OCI-LY3 (cell line): ENCODE results near the gene RUNX3.

Experiments used
- H2AFZ ChIP-seq: fragments of 200-600, 300-600 bp; shearing (Covaris generic); 2 replicates; pipeline ENCODE4 v1.6.0; 2014; ENCODE audit warnings: antibody characterized with exemption, low read depth, low read length
- H3K27ac ChIP-seq: fragments of 200-600, 300-600 bp; sonication (generic); 2 replicates; pipeline ENCODE4 v1.5.1; 2014; ENCODE audit warnings: mild to moderate bottlenecking, low read length, moderate library complexity, mixed read lengths
- H3K27me3 ChIP-seq: fragments of 200-600, 300-600 bp; sonication (generic); 2 replicates; pipeline ENCODE4 v1.6.1; 2014; ENCODE audit warnings: low read depth, low read length, mixed read lengths
- H3K36me3 ChIP-seq: fragments of 200-600, 300-600 bp; sonication (generic); replicated peaks from 2 replicates; pipeline ENCODE3; 2014; ENCODE audit warnings: low read depth, low read length, mixed read lengths
- H3K4me1 ChIP-seq: fragments of 300-600, 200-600 bp; sonication (generic); 2 replicates; pipeline ENCODE4 v1.6.1; 2014; ENCODE audit warnings: low read length, mixed read lengths
- H3K4me2 ChIP-seq: fragments of 200-600, 300-600 bp; sonication (generic); 2 replicates; pipeline ENCODE4 v1.6.1; 2014; ENCODE audit warnings: low read length, mixed read lengths
- H3K4me3 ChIP-seq: fragments of 300-600, 200-600 bp; sonication (generic); 2 replicates; pipeline ENCODE4 v1.5.1; 2014; ENCODE audit warnings: antibody characterized with exemption, mild to moderate bottlenecking, low read length, moderate library complexity
- H3K79me2 ChIP-seq: fragments of 300-600, 200-600 bp; shearing (Covaris generic); 2 replicates; pipeline ENCODE4 v1.6.1; 2014; ENCODE audit warnings: mild to moderate bottlenecking, low read length, mixed read lengths
- H3K9ac ChIP-seq: fragments of 300-600, 200-600 bp; shearing (Covaris generic); 2 replicates; pipeline ENCODE4 v1.6.0; 2014; ENCODE audit warnings: mild to moderate bottlenecking, low read length, moderate library complexity
- H3K9me3 ChIP-seq: fragments of 200-600, 300-600 bp; shearing (Covaris generic); 2 replicates; pipeline ENCODE4 v1.6.1; 2014; ENCODE audit warnings: low read length, mixed read lengths; ENCODE audit not compliant: insufficient read depth
- H4K20me1 ChIP-seq: fragments of 200-600, 300-600 bp; sonication (generic); 2 replicates; pipeline ENCODE4 v1.6.1; 2016; ENCODE audit warnings: low read length, mixed read lengths; ENCODE audit not compliant: insufficient read depth
- EZH2phosphoT487 ChIP-seq: fragments of 200-600 bp; shearing (Covaris generic); IDR thresholded peaks from 2 replicates; pipeline ENCODE4 v1.6.1; 2018; ENCODE audit warnings: antibody characterized with exemption, mixed run types, low read depth
- TF ChIP-seq, protein P1 (sequence below): fragments of 200-600, 300-600 bp; sonication (generic); IDR thresholded peaks from 2 replicates; pipeline ENCODE4 v1.5.1; 2014; ENCODE audit warnings: antibody characterized with exemption, low read length, low read depth

Gene RUNX3

DNA sequence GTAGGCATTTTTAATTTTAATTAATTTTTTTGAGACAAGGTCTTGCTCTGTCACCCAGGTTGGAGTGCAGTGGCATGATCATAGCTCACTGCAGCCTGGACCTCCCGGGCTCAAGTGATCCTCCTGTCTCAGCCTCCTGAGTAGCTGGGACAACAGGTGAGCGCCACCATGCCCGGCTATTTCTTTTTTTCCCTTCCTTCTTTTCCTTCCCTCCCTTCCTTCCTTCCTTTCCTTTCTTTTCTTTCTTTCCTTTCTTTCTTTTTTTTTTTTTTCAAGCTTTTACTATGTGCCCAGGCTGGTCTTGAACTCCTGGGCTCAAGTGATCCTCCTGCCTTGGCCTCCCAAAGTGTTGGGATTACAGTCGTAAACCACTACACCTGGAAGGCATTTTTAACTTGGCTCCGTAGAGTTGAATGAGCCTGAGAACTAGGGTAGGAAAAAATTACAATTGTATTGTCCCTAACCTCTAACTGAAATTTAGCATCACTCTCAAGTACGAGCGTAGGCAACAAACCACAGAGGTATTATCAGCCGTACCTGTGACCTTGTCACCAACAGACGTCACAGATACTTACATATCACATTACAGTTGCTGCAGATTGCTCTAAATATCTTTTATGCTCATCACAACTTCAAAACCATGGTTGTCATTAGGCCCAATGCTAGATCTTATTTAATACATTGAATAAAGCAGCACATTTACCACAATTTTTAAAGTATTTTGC lies 8.0 kb downstream of the RUNX3 start:
- Histone ChIP-seq H4K20me1 (peaks cover 67% of the 10 kb centered on the region), H3K27me3 (no peaks in the 10 kb centered on the region), H3K4me3 (peak overlapping the region; percentile 64; the same call in 1 of the 2 replicates), H3K79me2 (peaks cover 85% of the 10 kb centered on the region), H3K9ac (peak overlapping the region; percentile 51; the same call in 1 of the 2 replicates), H3K4me2 (peak overlapping the region; percentile 77), H3K27ac (peak overlapping the region; percentile 88), H3K4me1 (peaks cover 75% of the 10 kb centered on the region), H3K9me3 (no peaks in the 10 kb centered on the region), H2AFZ (no peak overlapping the region), H3K36me3 (peaks cover 60% of the 10 kb centered on the region)
- no peak for TF ChIP-seq EZH2phosphoT487
- TF ChIP-seq, protein P1, sequence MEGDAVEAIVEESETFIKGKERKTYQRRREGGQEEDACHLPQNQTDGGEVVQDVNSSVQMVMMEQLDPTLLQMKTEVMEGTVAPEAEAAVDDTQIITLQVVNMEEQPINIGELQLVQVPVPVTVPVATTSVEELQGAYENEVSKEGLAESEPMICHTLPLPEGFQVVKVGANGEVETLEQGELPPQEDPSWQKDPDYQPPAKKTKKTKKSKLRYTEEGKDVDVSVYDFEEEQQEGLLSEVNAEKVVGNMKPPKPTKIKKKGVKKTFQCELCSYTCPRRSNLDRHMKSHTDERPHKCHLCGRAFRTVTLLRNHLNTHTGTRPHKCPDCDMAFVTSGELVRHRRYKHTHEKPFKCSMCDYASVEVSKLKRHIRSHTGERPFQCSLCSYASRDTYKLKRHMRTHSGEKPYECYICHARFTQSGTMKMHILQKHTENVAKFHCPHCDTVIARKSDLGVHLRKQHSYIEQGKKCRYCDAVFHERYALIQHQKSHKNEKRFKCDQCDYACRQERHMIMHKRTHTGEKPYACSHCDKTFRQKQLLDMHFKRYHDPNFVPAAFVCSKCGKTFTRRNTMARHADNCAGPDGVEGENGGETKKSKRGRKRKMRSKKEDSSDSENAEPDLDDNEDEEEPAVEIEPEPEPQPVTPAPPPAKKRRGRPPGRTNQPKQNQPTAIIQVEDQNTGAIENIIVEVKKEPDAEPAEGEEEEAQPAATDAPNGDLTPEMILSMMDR: no peak

DNA sequence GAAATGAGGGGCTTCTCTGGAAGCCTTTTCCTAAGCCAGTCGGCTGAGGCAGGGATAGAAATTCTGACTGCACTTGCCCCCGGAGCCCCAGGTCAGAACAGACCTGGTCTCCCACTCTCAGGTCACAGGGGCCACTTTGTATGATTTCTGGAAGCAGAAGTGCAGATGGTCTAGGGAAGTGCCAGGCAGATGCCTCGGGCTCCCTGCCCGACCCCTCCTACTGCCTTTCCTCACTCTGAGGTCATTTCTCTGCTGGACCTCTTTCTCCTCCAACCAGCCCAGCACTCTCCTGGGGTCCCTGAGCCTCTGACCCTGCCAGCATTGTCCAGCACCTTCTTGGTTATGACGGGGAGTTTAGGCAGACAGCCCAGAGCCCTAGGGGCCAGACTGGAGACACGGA lies 8.7 kb downstream of the RUNX3 start:
- H3K27ac ChIP-seq: peak overlapping the region; percentile 88
- H3K4me2 ChIP-seq: peak overlapping the region; percentile 77
- H3K4me1 ChIP-seq: peaks cover 68% of the 10 kb centered on the region
- H4K20me1 ChIP-seq: peaks cover 66% of the 10 kb centered on the region
- no peaks in the 10 kb centered on the region for H3K27me3 ChIP-seq
- peak overlapping the region; percentile 64 for H3K4me3 ChIP-seq
- no peak for TF ChIP-seq EZH2phosphoT487
- TF ChIP-seq, protein P1: no peak
- peak overlapping the region; percentile 51; the same call in 1 of the 2 replicates for H3K9ac ChIP-seq
- peaks cover 78% of the 10 kb centered on the region for H3K79me2 ChIP-seq
- H3K36me3 ChIP-seq: peaks cover 56% of the 10 kb centered on the region
- H3K9me3 ChIP-seq: no peaks in the 10 kb centered on the region
- no peak overlapping the region for H2AFZ ChIP-seq

DNA sequence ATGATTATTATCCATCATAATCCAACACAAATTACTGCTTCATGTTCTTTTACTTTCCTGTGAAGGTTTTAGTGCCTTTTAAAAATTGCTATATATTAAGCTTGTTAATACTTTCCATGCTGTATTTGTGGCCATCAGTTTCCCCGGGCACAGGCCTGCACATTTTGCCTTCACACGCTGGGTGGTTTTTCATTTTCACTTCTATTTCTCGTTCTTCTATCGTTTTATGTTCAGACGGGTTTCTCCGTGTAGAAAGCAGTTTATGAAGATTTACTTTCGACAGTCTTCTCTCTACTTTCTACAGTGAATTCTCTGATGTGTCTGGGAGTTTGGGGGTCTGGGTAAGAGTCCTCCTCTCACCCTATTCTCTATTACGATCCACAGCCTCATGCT lies 9.5 kb downstream of the RUNX3 start:
- peak overlapping the region; percentile 64 for H3K4me3 ChIP-seq
- TF ChIP-seq, protein P1: no peak
- TF ChIP-seq EZH2phosphoT487: no peak
- H3K36me3 ChIP-seq: peaks cover 48% of the 10 kb centered on the region
- no peak overlapping the region for H2AFZ ChIP-seq
- no peaks in the 10 kb centered on the region for H3K27me3 ChIP-seq
- H3K4me2 ChIP-seq: peak overlapping the region; percentile 77
- H3K27ac ChIP-seq: peak overlapping the region; percentile 88
- H3K4me1 ChIP-seq: peaks cover 59% of the 10 kb centered on the region
- H4K20me1 ChIP-seq: peaks cover 59% of the 10 kb centered on the region
- H3K9ac ChIP-seq: peak overlapping the region; percentile 51; the same call in 1 of the 2 replicates
- peaks cover 70% of the 10 kb centered on the region for H3K79me2 ChIP-seq
- no peaks in the 10 kb centered on the region for H3K9me3 ChIP-seq

DNA sequence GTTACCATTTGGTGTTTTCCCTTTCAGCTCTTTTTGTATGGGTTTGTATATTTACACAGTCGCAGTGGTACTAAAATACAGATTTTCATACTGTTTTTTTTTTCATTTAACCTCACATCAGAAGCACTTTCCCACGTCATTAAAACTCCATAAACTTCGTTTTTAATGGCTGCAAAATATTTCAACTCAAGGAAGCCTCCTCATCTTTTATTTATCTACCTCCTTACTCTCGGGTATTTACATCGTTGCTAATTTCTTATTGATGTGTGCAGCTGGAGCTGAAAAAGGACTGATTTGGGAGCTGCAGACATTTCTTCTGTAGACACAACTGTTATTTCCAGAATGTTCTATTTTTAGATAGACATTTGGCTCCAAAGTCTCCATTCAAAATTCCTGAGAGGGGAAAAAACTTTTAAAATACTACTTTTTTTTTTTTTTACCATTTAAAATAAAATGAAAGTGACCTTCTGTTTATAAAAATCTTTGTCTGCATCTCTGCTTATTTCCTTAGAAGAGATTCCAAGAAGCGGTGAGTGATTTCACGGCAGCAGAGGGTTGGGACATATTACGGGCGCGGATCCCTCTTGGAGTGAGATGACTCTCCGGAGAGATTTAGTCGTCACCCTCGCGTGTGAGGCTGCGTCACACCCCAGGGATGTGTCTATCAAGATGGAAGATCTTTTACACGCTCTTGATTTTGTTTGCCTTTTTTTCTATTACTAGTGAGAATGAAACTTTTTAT lies 10.1 kb downstream of the RUNX3 start:
- H4K20me1 ChIP-seq: peaks cover 53% of the 10 kb centered on the region
- TF ChIP-seq EZH2phosphoT487: no peak
- TF ChIP-seq, protein P1: no peak
- H3K4me3 ChIP-seq: peak overlapping the region; percentile 64; the same call in 1 of the 2 replicates

More for the DNA sequence above, 10.1 kb downstream of the RUNX3 start:
- Histone ChIP-seq H3K4me2 (peak overlapping the region; percentile 77), H3K27ac (peak overlapping the region; percentile 88), H3K9me3 (no peaks in the 10 kb centered on the region), H3K79me2 (peaks cover 64% of the 10 kb centered on the region), H3K27me3 (no peaks in the 10 kb centered on the region), H3K9ac (peak overlapping the region; percentile 2; the same call in 1 of the 2 replicates), H3K36me3 (peaks cover 42% of the 10 kb centered on the region), H2AFZ (no peak overlapping the region), H3K4me1 (peaks cover 54% of the 10 kb centered on the region)
